WTC11 (cell line): Measurements from ENCODE around the gene PLEKHH3. TPM values are rescaled to one million over a fixed set of nuclear protein-coding genes. Genes with fewer than 3 reads are reported as not detected.
"Not testable (repeated sequence)": the region's sequence is repeated elsewhere in the genome, so short reads cannot be mapped to it uniquely, and the experiment has no call there.

Experiments used
- ATAC-seq: fragments of 200-7000 bp; cut with Tn5 transposase; 2 replicates; pipeline ENCODE4 v1.10.0; 2021; ENCODE audit warnings: mild to moderate bottlenecking, moderate library complexity
- CTCF ChIA-PET: fragments of 300-600 bp; sonication (Branson Sonifier 250); formaldehyde crosslinking; loops from one replicate; lab custom pipeline; 2021; ENCODE audit warnings: antibody characterized with exemption; lab: Charles Lee
- POLR2A ChIA-PET: fragments of 350-600 bp; sonication (Branson Sonifier 250); formaldehyde crosslinking; loops from one replicate; lab custom pipeline; 2021; ENCODE audit warnings: antibody characterized with exemption; lab: Charles Lee
- DNase-seq: peaks from one replicate; pipeline ENCODE4 v3.0.0; 2021; ENCODE audit warnings: low spot score
- H3K27ac Mint-ChIP-seq: 2 replicates; pipeline ENCODE4 v1.8.0; 2021; ENCODE audit warnings: mixed read lengths
- H3K27me3 Mint-ChIP-seq: 2 replicates; pipeline ENCODE4 v1.8.0; 2021; ENCODE audit warnings: low read depth, mild to moderate bottlenecking, moderate library complexity, mixed read lengths
- H3K36me3 Mint-ChIP-seq: 2 replicates; pipeline ENCODE4 v1.8.0; 2021; ENCODE audit warnings: mixed read lengths
- H3K4me1 Mint-ChIP-seq: 2 replicates; pipeline ENCODE4 v1.8.0; 2022; ENCODE audit warnings: mixed read lengths
- H3K4me3 Mint-ChIP-seq: 2 replicates; pipeline ENCODE4 v1.8.0; 2021; ENCODE audit warnings: mild to moderate bottlenecking, moderate library complexity, mixed read lengths
- H3K9me3 Mint-ChIP-seq: 2 replicates; pipeline ENCODE4 v1.8.0; 2021; ENCODE audit warnings: mixed read lengths
- ARID4B ChIP-seq: sonication (generic); formaldehyde crosslinking; IDR thresholded peaks from 2 replicates; pipeline ENCODE4 v1.8.0; 2023; ENCODE audit warnings: missing genetic modification reagents, mild to moderate bottlenecking, borderline replicate concordance
- ATF1 ChIP-seq: sonication (generic); formaldehyde crosslinking; IDR thresholded peaks from 2 replicates; pipeline ENCODE4 v1.8.1; 2023; ENCODE audit warnings: mild to moderate bottlenecking, moderate library complexity, missing genetic modification reagents
- ESRRA ChIP-seq: sonication (generic); formaldehyde crosslinking; IDR thresholded peaks from 2 replicates; pipeline ENCODE4 v1.8.1; 2022; ENCODE audit warnings: mild to moderate bottlenecking, missing genetic modification reagents, borderline replicate concordance
- FOXK1 ChIP-seq: sonication (generic); formaldehyde crosslinking; IDR thresholded peaks from 2 replicates; pipeline ENCODE4 v1.8.0; 2022; ENCODE audit warnings: mild to moderate bottlenecking, moderate library complexity, missing genetic modification reagents
- HMGA2 ChIP-seq: fragments of 250-450 bp; sonication (Bioruptor Pico); IDR thresholded peaks from 2 replicates; pipeline ENCODE4 v1.4.0; 2021; ENCODE audit warnings: mild to moderate bottlenecking, moderate library complexity
- IRF1 ChIP-seq: sonication (generic); formaldehyde crosslinking; IDR thresholded peaks from 2 replicates; pipeline ENCODE4 v1.8.0; 2023; ENCODE audit warnings: missing genetic modification reagents
- JAZF1 ChIP-seq: fragments of 250-450 bp; sonication (Bioruptor Pico); IDR thresholded peaks from 2 replicates; pipeline ENCODE4 v1.9.0; 2021; ENCODE audit warnings: moderate library complexity, mild to moderate bottlenecking, inconsistent platforms
- MXD4 ChIP-seq: fragments of 250-450 bp; sonication (Bioruptor Pico); IDR thresholded peaks from 2 replicates; pipeline ENCODE4 v1.8.0; 2021; ENCODE audit warnings: mild to moderate bottlenecking, moderate library complexity, borderline replicate concordance
- NR2C2 ChIP-seq: sonication (generic); formaldehyde crosslinking; IDR thresholded peaks from 2 replicates; pipeline ENCODE4 v1.8.0; 2022; ENCODE audit warnings: mild to moderate bottlenecking, missing genetic modification reagents
- SMAD4 ChIP-seq: sonication (generic); formaldehyde crosslinking; IDR thresholded peaks from 2 replicates; pipeline ENCODE4 v1.8.0; 2022; ENCODE audit warnings: mild to moderate bottlenecking, missing genetic modification reagents
- STAT6 ChIP-seq: sonication (generic); formaldehyde crosslinking; conservative IDR thresholded peaks from 2 replicates; pipeline ENCODE4 v1.8.1; 2023; ENCODE audit warnings: mild to moderate bottlenecking, low read depth, missing genetic modification reagents, moderate library complexity
- TP53 ChIP-seq: sonication (generic); formaldehyde crosslinking; IDR thresholded peaks from 2 replicates; pipeline ENCODE4 v1.8.1; 2023; ENCODE audit warnings: mild to moderate bottlenecking, missing genetic modification reagents
- ZMAT4 ChIP-seq: fragments of 250-450 bp; sonication (Bioruptor Pico); IDR thresholded peaks from 2 replicates; pipeline ENCODE4 v1.9.0; 2021; ENCODE audit warnings: mild to moderate bottlenecking
- ZNF317 ChIP-seq: sonication (generic); formaldehyde crosslinking; IDR thresholded peaks from 2 replicates; pipeline ENCODE4 v1.8.1; 2023; ENCODE audit warnings: low read depth, mild to moderate bottlenecking, moderate library complexity, missing genetic modification reagents, borderline replicate concordance
- ZSCAN18 ChIP-seq: fragments of 250-450 bp; sonication (Bioruptor Pico); IDR thresholded peaks from 2 replicates; pipeline ENCODE4 v2.1.2; 2022; ENCODE audit warnings: mild to moderate bottlenecking, moderate library complexity
- total RNA-seq: library from RNA; stranded (reverse); gene quantifications from 3 replicates; pipeline ENCODE4 v1.2.3, GENCODE V29; 2021
- TF ChIP-seq, protein P1 (sequence below): sonication (generic); formaldehyde crosslinking; IDR thresholded peaks from 2 replicates; pipeline ENCODE4 v1.8.1; 2023; ENCODE audit warnings: mild to moderate bottlenecking, missing genetic modification reagents, moderate library complexity
- TF ChIP-seq, protein P2 (sequence below): sonication (generic); formaldehyde crosslinking; IDR thresholded peaks from 2 replicates; pipeline ENCODE4 v1.8.0; 2022; ENCODE audit warnings: mild to moderate bottlenecking, missing genetic modification reagents
- TF ChIP-seq, protein P3 (sequence below): fragments of 250-450 bp; sonication (Bioruptor Pico); IDR thresholded peaks from 2 replicates; pipeline ENCODE4 v1.9.0; 2021; ENCODE audit warnings: moderate library complexity, mild to moderate bottlenecking, inconsistent platforms, borderline replicate concordance

PLEKHH3 gene
- total RNA-seq, 1 experiment from 2014 or later, result 40.2 TPM

DNA sequence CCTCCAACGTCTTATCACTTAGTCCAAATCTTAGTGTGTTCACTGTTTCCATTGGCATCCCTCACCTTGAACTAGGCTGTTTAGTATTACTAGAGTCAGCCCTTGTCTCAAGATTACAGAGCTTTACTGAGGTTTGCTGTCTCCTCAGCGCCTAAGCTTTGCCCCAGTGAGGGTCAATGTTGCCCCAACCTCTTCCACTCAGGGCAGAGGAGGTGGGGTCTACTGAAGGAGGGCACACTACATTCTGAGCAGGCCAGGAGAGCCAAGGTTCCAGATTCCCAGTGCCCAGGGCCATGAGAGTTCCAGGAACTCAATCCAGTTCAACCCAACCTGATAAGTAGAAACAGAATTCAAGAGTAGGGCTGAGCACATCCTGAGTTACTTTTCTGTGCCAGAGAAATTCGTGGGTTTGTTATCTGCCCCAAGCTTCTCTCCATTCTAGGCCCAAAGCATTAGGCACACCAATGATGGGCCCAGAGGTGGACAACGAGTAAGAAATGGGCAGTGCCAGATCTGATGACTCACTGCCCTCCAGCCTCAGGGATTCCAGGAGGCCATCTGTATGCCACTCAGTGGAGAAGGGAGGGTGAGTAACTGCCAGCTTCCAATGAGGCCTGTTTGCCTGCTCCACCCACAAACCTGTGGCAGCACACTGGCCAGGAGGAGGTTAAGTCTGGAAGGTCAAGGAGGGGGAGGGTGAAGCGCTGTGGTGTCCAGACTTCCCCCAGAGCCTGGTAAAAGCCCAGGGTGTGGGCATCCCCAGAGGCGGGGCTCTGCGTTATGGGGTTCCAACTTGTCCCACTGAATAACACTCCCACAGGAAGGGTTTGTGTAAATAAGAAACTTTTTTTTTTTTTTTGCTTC is 9.5 kb downstream of the PLEKHH3 start (continued):
- no peak for TF ChIP-seq ARID4B
- no peak for TF ChIP-seq NR2C2 (CRISPR knock-in tag)
- no peak for TF ChIP-seq ESRRA (CRISPR knock-in tag)
- TF ChIP-seq, protein P1, sequence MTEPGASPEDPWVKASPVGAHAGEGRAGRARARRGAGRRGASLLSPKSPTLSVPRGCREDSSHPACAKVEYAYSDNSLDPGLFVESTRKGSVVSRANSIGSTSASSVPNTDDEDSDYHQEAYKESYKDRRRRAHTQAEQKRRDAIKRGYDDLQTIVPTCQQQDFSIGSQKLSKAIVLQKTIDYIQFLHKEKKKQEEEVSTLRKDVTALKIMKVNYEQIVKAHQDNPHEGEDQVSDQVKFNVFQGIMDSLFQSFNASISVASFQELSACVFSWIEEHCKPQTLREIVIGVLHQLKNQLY, result no peak
- TF ChIP-seq MXD4, result no peak
- TF ChIP-seq JAZF1, result no peak
- TF ChIP-seq IRF1, result no peak
- no peak for TF ChIP-seq TP53 (CRISPR knock-in tag)

GRCh38 chr17:42666126-42666525 is 10.7 kb downstream of the PLEKHH3 start:
- H3K9me3 Mint-ChIP-seq, ATAC-seq, H3K4me3 Mint-ChIP-seq, H3K27ac Mint-ChIP-seq, DNase-seq, H3K27me3 Mint-ChIP-seq: not testable (repeated sequence)
- H3K36me3 Mint-ChIP-seq, result peaks cover 44% of the 10 kb centered on the region
- peaks cover 20% of the 10 kb centered on the region for H3K4me1 Mint-ChIP-seq
- ChIA-PET POLR2A (interaction anchor here (1.1 kb wide), 1 partner anchor 13 kb away, joined by 3 read pairs; no protein-coding TSS in a partner anchor), CTCF (interaction anchor here (0.9 to 1.0 kb wide), 2 partner anchors 15 to 47 kb away, joined by 3 to 7 read pairs; no protein-coding TSS in a partner anchor)

DNA sequence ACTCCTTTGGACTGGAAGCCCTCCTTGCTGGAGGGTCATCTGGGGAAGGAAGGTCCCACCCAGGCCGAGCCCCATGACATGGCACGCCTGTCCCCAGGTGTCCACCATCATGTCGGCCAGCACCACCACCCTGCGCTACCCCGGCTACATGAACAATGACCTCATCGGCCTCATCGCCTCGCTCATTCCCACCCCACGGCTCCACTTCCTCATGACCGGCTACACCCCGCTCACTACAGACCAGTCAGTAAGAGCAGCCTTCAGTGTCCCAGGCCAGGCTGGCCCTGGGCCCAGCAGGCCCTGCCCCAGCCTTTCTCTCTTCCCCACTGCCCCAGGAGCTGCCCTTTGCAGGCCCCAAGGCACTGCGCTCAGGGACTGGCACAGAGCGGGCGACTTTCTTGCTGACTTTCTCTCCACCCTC is 11.2 kb downstream of the PLEKHH3 start:
- DNase-seq, result no peak
- no peak overlapping the region; the same call in 1 of the 2 replicates for H3K27ac Mint-ChIP-seq
- peaks cover 16% of the 10 kb centered on the region for H3K4me1 Mint-ChIP-seq
- no peak overlapping the region for H3K4me3 Mint-ChIP-seq
- TF ChIP-seq ZSCAN18 (CRISPR knock-in tag) (no peak), ZNF317 (CRISPR knock-in tag) (no peak), ATF1 (CRISPR knock-in tag) (no peak), ZMAT4 (CRISPR knock-in tag) (no peak), SMAD4 (CRISPR knock-in tag) (no peak), TP53 (CRISPR knock-in tag) (no peak), FOXK1 (CRISPR knock-in tag) (no peak), MXD4 (no peak), ESRRA (CRISPR knock-in tag) (no peak), STAT6 (no peak), HMGA2 (CRISPR knock-in tag) (no peak)
- TF ChIP-seq, protein P2, sequence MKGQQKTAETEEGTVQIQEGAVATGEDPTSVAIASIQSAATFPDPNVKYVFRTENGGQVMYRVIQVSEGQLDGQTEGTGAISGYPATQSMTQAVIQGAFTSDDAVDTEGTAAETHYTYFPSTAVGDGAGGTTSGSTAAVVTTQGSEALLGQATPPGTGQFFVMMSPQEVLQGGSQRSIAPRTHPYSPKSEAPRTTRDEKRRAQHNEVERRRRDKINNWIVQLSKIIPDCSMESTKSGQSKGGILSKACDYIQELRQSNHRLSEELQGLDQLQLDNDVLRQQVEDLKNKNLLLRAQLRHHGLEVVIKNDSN (CRISPR knock-in tag), result no peak
- TF ChIP-seq, protein P3, sequence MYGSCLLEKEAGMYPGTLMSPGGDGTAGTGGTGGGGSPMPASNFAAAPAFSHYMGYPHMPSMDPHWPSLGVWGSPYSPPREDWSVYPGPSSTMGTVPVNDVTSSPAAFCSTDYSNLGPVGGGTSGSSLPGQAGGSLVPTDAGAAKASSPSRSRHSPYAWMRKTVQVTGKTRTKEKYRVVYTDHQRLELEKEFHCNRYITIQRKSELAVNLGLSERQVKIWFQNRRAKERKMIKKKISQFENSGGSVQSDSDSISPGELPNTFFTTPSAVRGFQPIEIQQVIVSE, result no peak
- ChIA-PET POLR2A (interaction anchor here (1.1 kb wide), 1 partner anchor 13 kb away, joined by 3 read pairs; no protein-coding TSS in a partner anchor), CTCF (interaction anchor here (2.6 kb wide), 1 partner anchor 15 kb away, joined by 7 read pairs; the partner anchor contains the start of gene CCR10)
- ATAC-seq, result no peak
- H3K36me3 Mint-ChIP-seq, result peaks cover 44% of the 10 kb centered on the region
- peaks cover 3% of the 10 kb centered on the region for H3K27me3 Mint-ChIP-seq
- H3K9me3 Mint-ChIP-seq, result no peaks in the 10 kb centered on the region
